Muscle layer of colon (tissue), 2 donors: ENCODE results near the gene CNOT6L.
A peak's percentile ranks its signal among the peaks of the same experiment; 100 is the strongest.

Experiments used
- H3K27ac ChIP-seq: one replicate; pipeline ENCODE4 v1.7.0; 2013; ENCODE audit warnings: low read depth, mild to moderate bottlenecking, low read length, moderate library complexity
- H3K27me3 ChIP-seq, 2 donors: one replicate each; pipeline ENCODE4 v1.7.0; 2013; ENCODE audit warnings: low read length in 2 of 2, mild to moderate bottlenecking in 2 of 2; ENCODE audit not compliant: insufficient read depth in 2 of 2, control insufficient read depth in 1 of 2
- H3K36me3 ChIP-seq: one replicate; pipeline ENCODE4 v1.7.0; 2013; ENCODE audit warnings: mild to moderate bottlenecking, low read length; ENCODE audit not compliant: insufficient read depth
- H3K4me1 ChIP-seq: one replicate; pipeline ENCODE4 v1.7.0; 2013; ENCODE audit warnings: mild to moderate bottlenecking, low read length; ENCODE audit not compliant: insufficient read depth
- H3K4me3 ChIP-seq, 2 donors: one replicate each; pipeline ENCODE4 v1.7.0; 2013; ENCODE audit warnings: low read length in 2 of 2, low read depth in 1 of 2, mild to moderate bottlenecking in 1 of 2, moderate library complexity in 1 of 2
- H3K9ac ChIP-seq: one replicate; pipeline ENCODE4 v1.7.0; 2013; ENCODE audit warnings: low read length
- H3K9me3 ChIP-seq: one replicate; pipeline ENCODE4 v1.7.0; 2013; ENCODE audit warnings: mild to moderate bottlenecking, low read length
- donor health status: abdominal sarcoma.
- donor health status: Adenocarcinoma of cecum.

Gene CNOT6L

DNA sequence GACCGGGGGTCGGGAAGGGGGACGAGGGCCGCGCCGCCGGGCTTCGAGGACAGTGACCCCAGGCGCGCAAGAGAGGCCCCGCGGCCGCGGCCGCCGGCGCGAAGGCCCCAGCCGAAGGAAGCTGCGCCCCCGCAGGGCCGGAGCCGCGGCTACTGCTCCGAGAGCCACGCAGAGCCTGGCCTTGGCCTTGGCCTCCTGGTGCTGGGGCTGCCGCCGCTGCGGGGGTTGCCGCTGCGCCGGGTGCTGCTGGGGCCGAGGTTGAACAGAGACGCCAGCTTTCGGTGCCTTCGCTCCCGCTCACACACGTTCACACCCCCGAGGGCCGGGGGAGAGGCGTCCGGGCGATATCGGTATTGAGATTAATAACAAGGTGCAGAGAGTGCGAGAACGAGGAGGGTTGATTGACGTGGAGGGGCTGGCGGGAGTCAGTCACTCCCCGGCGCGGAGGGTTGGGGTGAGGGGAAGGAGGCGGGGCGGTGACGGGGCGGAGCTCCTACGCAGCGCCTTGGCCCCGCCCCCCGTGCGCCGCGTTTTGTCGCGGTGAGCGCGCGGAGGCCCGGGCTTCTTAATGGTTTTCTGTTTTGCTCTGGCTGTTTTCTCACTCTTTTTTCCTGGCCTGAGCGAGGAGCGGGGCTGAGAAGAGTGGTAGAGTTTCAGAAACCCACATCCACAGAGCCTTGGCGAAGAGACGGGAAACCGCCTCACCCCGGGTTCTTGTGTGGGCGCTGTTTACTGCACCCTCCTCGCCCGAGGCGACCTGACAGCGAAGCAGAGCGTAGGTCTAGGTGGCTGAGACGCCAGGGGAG, 878 bp upstream of the CNOT6L start:
- Histone ChIP-seq H3K27ac (peak overlapping the region; percentile 100), H3K4me3 (peak overlapping the region; percentile 88 to 99), H3K9ac (peak overlapping the region; percentile 92), H3K36me3 (no peaks in the 10 kb centered on the region), H3K9me3 (no peaks in the 10 kb centered on the region), H3K4me1 (peaks cover 29% of the 10 kb centered on the region), H3K27me3 (no peaks in the 10 kb centered on the region)

DNA sequence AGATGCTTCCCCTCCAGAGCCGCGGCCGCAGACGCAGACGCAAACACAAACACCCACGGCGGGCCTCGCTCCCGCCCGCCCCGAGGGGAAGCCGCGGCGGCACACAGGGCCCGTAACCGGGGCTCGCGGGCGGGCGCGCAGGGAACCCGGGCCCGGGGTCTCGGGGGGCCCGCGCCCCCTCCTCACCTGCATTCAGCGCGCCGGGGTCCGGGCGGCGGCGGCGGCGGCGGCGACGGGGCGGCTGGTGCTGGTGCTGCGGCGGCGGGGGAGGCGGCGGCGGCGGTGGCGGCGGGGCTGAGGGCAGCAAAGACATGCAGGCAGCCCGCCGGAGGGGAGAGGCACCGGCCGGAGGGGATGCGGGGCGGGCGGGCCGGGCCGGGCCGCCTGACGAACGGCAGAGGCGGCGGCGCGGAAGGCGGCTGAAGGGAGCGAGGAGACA, 255 bp upstream of the CNOT6L start:
- no peaks in the 10 kb centered on the region for H3K9me3 ChIP-seq
- peaks cover 29% of the 10 kb centered on the region for H3K4me1 ChIP-seq
- H3K4me3 ChIP-seq: peak overlapping the region; percentile 91 to 99
- no peaks in the 10 kb centered on the region for H3K36me3 ChIP-seq
- no peaks in the 10 kb centered on the region for H3K27me3 ChIP-seq
- H3K9ac ChIP-seq: peak overlapping the region; percentile 80
- H3K27ac ChIP-seq: peak overlapping the region; percentile 100

DNA sequence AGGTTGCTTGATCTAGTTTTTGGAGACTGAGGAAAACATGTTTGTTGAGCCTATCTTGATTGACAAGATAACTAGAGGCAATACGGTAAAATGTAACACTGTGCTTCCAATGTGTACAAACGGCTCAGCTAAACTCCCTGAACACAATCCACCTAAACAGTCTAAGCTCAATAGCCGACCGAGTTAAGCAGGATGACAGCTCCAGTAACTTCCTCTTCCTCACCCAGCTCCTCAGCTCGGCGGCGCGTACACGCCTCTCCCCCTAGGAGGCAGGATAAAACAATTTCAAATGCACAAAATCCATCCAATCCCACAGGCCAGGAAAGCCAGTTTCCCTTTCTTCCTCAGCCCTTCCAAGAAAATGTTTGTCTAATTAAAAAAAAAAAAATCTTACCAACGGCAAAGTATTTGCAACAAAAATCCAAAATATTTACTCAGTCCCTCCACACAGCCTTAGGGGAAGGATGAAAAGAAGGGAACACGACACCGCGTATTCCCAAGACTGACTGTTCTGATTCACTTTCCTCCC, 1.0 kb downstream of the CNOT6L start:
- peak overlapping the region; percentile 91 to 96 for H3K4me3 ChIP-seq
- H3K27me3 ChIP-seq: no peaks in the 10 kb centered on the region
- no peaks in the 10 kb centered on the region for H3K36me3 ChIP-seq
- H3K27ac ChIP-seq: peak overlapping the region; percentile 89
- H3K9me3 ChIP-seq: no peaks in the 10 kb centered on the region
- H3K9ac ChIP-seq: peak overlapping the region; percentile 64
- H3K4me1 ChIP-seq: peaks cover 29% of the 10 kb centered on the region

DNA sequence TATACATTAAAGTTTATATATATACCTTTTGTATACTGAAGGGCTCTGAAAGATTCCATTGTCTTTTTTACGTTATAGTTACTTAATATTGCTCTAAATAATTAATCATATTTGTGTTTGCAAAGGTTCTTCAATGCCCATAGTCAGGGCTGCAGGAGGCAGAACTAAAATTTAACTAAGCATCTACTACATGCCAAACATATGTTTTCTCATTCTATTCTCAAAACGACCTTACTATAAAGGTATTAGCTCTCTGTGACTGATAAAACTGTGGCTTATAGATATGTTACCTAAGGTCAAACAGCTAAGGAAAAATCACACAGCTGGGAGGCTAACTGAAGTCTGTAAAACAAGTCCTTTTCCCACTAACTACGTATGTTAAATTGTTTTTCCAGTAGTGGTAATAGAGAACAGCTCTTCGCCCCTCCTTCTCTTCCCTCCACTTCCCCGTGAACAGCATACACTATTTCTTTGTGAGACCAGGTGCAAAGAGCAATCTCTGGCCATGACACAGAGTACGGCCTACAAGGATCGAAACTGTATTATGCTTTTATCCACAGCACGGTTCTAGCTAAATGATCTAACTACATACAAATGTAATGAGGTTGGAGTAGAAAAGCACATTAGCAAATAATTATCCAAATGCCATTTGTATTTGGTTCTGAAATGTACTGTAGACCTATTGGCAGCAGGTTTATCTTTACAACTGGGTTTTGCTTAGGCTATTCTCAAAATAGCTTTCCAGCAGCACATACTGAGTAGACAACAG, 1.7 kb downstream of the CNOT6L start:
- Histone ChIP-seq H3K9me3 (no peaks in the 10 kb centered on the region), H3K9ac (peak overlapping the region; percentile 64), H3K4me3 (peak overlapping the region; percentile 16 to 91), H3K27me3 (no peaks in the 10 kb centered on the region), H3K4me1 (peaks cover 29% of the 10 kb centered on the region), H3K36me3 (no peaks in the 10 kb centered on the region), H3K27ac (peak overlapping the region; percentile 89)

DNA sequence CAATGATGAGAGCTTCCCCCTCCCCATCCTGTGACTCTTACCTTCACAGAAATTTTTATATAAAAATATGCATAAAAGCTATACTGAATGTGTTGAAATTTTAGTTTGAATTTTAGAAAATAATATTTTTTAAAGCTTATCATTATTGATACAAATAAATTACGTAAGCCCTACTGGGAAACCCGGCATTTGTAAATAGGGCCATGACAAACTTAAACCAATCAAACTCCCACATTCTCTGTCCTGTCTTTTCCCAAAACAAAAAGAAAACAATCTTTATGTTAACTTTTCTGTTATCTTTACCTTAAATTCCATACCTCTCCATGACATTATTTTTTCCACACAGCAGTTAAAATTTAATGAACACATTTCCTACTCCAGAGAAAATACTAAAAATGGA, 2.6 kb downstream of the CNOT6L start:
- Histone ChIP-seq H3K4me3 (no peak overlapping the region), H3K9ac (no peak overlapping the region), H3K27ac (no peak overlapping the region), H3K4me1 (peaks cover 23% of the 10 kb centered on the region), H3K9me3 (no peaks in the 10 kb centered on the region), H3K36me3 (no peaks in the 10 kb centered on the region), H3K27me3 (no peaks in the 10 kb centered on the region)

DNA sequence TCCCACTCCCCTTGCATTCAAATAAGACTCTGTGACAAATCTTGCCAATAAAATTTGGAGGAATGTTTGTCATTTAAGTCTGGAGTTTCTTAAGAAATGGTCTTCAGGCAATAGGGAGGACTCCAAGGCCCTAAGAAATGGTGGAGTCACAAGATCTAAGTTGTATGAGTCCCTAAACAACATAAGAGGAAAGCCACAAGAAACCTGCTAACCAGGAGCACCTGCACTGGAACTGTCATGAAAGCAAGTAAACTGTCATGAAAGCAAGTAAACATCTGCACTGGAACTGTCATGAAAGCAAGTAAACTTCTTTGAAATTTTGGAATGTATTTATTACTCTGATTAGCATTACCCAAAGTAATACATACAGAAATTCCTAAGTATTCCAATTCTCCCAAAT, 3.5 kb downstream of the CNOT6L start:
- Histone ChIP-seq H3K36me3 (no peaks in the 10 kb centered on the region), H3K4me3 (no peak overlapping the region), H3K4me1 (peaks cover 15% of the 10 kb centered on the region), H3K9me3 (no peaks in the 10 kb centered on the region), H3K27me3 (no peaks in the 10 kb centered on the region), H3K27ac (no peak overlapping the region), H3K9ac (no peak overlapping the region)

DNA sequence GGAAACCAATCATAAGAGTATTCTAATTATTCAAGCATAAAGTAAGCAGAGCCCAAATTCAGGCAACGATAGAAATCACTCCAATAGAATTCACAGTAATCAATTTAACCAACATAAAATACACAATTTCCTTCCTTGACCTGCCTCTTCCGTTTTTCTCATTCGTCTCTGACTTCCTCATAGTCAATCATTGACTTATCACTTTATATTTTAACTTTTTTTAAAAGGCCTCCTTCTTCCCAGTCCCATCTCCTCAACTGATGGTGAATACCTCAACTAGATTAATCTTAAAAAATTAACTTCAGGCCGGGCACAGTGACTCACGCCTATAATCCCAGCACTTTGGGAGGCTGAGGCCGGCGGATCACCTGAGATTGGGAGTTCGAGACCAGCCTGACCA, 13.3 kb downstream of the CNOT6L start:
- no peak overlapping the region for H3K27ac ChIP-seq
- H3K4me1 ChIP-seq: peaks cover 9% of the 10 kb centered on the region
- no peaks in the 10 kb centered on the region for H3K27me3 ChIP-seq
- no peaks in the 10 kb centered on the region for H3K36me3 ChIP-seq
- H3K4me3 ChIP-seq: no peak overlapping the region
- H3K9me3 ChIP-seq: no peaks in the 10 kb centered on the region
- H3K9ac ChIP-seq: no peak overlapping the region

DNA sequence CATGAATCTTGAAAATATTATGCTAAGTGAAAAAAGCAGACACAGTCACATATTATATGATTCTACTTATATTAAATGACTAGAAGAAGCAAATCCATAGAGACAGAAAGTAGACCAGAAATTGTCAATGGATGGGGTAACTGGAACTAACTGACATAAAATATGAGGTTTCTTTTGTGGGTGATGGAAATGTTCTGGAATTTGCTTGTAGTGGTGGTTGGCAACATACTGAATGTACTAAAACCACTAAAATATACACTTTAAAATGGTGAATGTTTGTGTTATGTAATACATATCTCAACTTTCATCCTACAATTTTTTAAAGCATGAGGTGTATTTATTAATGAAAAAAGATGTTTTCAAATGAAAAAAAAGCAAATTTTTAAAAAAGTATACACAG, 14.7 kb downstream of the CNOT6L start:
- no peak overlapping the region for H3K27ac ChIP-seq
- peaks cover 20% of the 10 kb centered on the region for H3K4me1 ChIP-seq
- H3K27me3 ChIP-seq: no peaks in the 10 kb centered on the region
- H3K36me3 ChIP-seq: no peaks in the 10 kb centered on the region
- no peak overlapping the region for H3K4me3 ChIP-seq
- H3K9me3 ChIP-seq: no peaks in the 10 kb centered on the region
- no peak overlapping the region for H3K9ac ChIP-seq

DNA sequence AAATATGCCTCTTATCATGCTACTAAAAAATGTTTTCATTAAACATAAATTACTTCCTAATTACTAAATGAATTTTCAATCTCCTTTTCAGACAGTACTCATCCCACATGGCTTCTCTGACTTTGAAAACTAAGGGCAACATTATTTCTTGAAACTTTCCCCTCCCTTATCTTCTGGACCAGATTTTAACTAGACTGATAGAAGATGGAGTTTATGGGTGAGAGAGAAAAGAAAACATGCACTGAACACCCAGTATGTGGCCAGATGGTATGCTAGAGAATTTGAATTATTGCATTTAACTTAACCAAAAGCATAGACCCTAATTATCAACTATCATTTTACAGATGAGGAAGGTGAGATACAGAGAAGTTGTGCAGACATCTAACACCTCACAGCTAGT, 16.8 kb downstream of the CNOT6L start:
- Histone ChIP-seq H3K27me3 (no peaks in the 10 kb centered on the region), H3K36me3 (no peaks in the 10 kb centered on the region), H3K4me1 (peaks cover 20% of the 10 kb centered on the region), H3K9ac (no peak overlapping the region), H3K27ac (no peak overlapping the region), H3K4me3 (no peak overlapping the region), H3K9me3 (no peaks in the 10 kb centered on the region)

DNA sequence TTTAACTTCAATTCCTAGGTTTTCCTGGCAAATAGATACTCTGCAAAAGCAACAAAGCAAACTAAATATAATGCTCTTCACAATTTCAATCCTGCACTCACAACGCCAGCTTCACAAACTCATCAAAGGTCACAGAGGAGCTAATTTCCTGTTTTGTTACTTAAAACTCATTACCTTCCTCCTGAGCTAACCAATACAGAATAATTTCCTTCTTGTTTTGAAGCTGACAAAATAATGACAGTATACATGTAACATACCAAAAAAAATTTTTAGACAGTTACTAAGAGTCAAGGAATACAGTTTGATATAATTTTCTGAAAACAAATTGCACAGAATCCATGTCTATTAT, 17.9 kb downstream of the CNOT6L start:
- no peak overlapping the region for H3K9ac ChIP-seq
- no peaks in the 10 kb centered on the region for H3K27me3 ChIP-seq
- no peaks in the 10 kb centered on the region for H3K36me3 ChIP-seq
- no peaks in the 10 kb centered on the region for H3K9me3 ChIP-seq
- H3K27ac ChIP-seq: no peak overlapping the region
- H3K4me3 ChIP-seq: no peak overlapping the region
- peaks cover 20% of the 10 kb centered on the region for H3K4me1 ChIP-seq

DNA sequence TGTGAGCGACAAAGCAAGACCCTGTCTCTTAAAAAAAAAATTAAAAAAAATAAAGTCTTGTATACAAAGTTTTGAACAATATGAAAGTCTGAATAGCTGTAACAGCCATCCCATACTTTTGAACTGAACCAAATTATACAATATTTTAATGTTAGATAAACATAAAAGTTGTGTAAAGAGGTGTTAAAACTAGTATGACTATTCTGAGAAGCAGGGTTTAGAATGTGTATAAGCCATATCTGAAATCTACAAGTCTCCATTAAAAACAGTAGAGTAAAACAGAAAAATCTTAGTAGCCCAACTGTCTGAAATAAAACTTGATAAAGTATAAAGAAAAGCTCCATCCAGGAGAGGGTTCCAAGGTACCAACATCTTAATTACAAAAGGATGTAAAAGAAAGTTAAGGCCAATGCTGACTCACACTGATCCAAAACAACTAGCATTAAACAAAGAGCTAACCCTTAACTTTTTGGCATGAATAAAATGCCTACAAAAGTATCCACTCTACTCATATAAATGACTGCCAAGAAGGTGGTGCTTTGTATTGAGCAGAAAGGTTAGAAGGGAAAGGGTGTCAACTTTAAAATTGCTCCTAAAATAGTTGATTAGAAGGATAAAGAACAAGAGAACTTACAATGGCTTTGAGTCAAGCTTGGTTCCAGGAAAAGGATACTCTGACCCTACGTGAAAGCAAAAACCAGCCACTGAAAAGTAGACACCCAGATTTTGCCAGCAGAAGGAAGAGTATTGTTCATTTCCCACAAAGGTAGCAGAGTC, 18.5 kb downstream of the CNOT6L start:
- H3K27ac ChIP-seq: no peak overlapping the region
- H3K9me3 ChIP-seq: no peaks in the 10 kb centered on the region
- no peaks in the 10 kb centered on the region for H3K36me3 ChIP-seq
- H3K4me3 ChIP-seq: no peak overlapping the region
- H3K4me1 ChIP-seq: peaks cover 20% of the 10 kb centered on the region
- H3K9ac ChIP-seq: no peak overlapping the region
- no peaks in the 10 kb centered on the region for H3K27me3 ChIP-seq
